GM19467 (cell line): ENCODE data around the gene RIIAD1.
"Not testable (repeated sequence)": the region's sequence is repeated elsewhere in the genome, so short reads cannot be mapped to it uniquely, and the experiment has no call there.

Experiments
- ATAC-seq: cut with Tn5 transposase; IDR thresholded peaks from one replicate; pipeline ENCODE4 v1.9.1; 2021; ENCODE audit warnings: mild to moderate bottlenecking, moderate library complexity; ENCODE audit not compliant: unreplicated experiment

RIIAD1 gene

DNA sequence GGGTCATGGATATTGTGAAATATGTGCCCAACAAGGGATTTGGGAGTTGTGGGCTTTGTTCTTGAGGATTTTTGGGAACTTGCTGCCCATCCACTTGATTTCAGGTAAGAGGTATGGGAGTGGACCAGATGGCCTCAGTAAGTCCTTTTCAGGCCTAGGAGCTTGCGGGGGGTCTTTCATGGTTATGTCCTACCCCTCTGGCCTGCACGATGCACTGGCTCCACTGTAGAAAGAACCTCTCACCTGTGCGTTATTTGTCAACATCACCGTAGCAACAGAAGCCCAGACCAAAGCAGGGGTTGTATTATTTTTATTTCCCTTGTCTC lies 8.6 kb downstream of the RIIAD1 start:
- no peak for ATAC-seq

GRCh38 chr1:151733126-151733525 lies 11.8 kb downstream of the RIIAD1 start:
- ATAC-seq = no peak

DNA sequence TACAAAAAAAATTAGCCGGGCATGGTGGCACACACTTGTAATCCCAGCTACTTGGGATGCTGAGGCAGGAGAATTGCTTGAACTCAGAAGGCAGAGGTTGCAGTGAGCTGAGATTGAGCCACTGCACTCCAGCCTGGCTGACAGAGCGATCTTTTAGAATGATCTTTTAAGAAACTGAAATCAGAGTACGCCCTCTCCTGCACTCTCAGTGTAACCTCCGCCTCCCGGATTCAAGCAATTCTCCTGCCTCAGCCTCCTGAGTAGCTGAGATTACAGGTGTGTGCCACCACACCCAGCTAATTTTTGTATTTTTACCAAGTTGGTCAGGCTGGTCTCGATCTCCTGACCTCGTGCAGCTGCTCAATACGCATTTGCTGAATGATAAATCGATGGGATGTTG lies 12.7 kb downstream of the RIIAD1 start:
- ATAC-seq = not testable (repeated sequence)

GRCh38 chr1:151737026-151737425 lies 15.7 kb downstream of the RIIAD1 start:
- no peak for ATAC-seq

DNA sequence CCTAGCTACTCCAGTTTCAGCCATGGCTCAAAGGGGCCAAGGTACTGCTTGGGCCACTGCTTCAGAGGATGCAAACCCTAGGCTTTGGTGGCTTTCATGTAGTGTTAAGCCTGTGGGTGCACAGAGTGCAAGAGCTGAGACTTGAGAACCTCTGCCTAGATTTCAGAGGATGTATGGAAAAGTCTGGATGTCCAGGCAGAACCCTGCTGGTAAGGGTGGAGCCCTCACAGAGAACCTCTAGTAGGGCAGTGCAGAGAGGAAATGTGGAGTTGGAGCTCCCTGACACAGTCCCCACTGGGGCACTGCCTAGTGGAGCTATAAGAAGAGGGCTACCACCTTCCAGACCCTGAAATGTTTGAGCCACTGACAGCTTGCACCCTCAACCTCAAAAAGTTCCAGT lies 16.2 kb downstream of the RIIAD1 start:
- ATAC-seq = no peak

GRCh38 chr1:151739590-151740355 lies 18.5 kb downstream of the RIIAD1 start:
- no peak for ATAC-seq

DNA sequence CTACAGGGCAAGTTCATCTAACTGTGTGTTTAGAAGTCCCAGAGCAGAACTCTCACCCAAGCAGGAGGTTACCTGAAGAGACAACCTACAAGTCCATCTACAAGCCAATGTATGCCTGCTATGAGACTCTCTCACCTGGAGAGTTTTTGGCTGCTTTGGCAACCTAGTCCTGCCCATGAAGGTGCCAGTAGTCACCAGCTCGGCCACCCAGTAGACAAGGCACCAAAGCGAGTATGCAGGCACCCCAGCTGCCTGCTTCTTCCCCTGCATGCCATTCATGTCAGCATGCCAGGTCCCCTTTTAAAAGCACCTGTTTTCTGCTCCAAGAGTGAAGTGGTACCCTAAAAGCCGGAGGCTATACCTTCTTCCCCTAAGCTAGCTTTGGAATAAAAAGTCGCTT lies 20.2 kb downstream of the RIIAD1 start:
- ATAC-seq = no peak

DNA sequence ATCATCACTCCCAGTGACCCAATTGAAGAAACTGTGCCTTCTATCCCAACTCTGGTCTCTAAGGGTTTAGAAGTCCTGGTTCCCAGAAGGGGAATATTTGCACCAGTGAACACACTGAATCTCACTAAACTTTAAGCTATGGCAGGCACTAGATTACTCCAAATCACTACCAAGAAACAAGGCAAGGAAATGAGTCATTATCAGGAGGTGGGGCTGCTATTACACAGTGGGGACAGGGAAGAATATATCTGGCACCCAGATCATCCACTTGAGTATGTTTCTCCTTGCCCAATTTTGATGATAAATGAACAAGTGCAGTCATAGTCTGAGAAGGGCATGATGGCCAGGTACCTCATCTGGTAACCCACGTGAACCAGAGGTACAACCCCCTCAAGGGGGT lies 35.0 kb downstream of the RIIAD1 start:
- no peak for ATAC-seq

DNA sequence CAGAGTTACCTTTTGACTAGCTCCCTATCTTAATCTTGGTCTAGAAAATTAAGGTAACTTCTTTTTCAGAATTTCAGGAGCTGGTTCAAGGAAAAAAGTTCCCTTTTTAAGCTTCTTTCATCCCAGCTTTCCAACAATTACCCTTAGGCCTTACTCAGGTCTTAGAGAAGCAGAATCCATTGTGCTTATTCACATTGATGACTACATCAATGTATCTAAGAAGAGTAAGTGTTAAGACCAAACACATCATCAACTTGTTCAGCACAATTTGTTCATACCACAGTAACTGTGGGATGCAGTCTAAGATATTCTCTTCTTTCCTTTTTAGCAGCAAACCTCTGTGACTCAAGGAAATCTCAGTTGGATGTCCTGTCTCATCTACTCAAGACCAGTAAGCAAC lies 37.9 kb downstream of the RIIAD1 start:
- ATAC-seq = no peak

GRCh38 chr1:151760597-151761385 lies 39.5 kb downstream of the RIIAD1 start:
- no peak for ATAC-seq

GRCh38 chr1:151762941-151763921 lies 41.9 kb downstream of the RIIAD1 start, which contains the start of gene MRPL9:
Gene MRPL9 (minus strand): TSS chr1:151763496. CDS start chr1:151763479, 17 bp downstream.
- ATAC-seq = peak; percentile 93

- no peak for ATAC-seq
Measured at GRCh38 chr1:151763990-151764389, 42.7 kb downstream of the RIIAD1 start.

DNA sequence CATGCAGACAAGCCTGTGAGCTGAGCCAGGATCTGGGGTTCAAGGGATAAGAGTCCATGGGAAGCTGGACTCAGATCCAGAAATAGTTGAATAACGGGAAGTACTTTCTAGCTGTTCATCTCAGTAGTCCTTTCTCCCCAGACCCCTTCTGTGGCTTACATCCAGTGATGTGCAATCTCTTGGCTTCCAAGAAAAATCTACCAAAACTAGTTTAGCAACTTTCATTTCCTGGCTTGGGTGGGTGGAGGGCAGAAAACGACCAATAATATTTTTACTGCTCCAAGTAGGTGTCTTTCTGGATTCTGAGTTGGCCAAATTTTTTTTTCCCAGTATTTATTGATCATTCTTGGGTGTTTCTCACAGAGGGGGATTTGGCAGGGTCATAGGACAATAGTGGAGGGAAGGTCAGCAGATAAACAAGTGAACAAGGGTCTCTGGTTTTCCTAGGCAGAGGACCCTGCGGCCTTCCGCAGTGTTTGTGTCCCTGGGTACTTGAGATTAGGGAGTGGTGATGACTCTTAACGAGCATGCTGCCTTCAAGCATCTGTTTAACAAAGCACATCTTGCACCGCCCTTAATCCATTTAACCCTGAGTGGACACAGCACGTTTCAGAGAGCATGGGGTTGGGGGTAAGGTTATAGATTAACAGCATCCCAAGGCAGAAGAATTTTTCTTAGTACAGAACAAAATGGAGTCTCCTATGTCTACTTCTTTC lies 47.2 kb downstream of the RIIAD1 start:
- not testable (repeated sequence) for ATAC-seq

- not testable (repeated sequence) for ATAC-seq
Measured at GRCh38 chr1:151769270-151769669, 47.9 kb downstream of the RIIAD1 start.

DNA sequence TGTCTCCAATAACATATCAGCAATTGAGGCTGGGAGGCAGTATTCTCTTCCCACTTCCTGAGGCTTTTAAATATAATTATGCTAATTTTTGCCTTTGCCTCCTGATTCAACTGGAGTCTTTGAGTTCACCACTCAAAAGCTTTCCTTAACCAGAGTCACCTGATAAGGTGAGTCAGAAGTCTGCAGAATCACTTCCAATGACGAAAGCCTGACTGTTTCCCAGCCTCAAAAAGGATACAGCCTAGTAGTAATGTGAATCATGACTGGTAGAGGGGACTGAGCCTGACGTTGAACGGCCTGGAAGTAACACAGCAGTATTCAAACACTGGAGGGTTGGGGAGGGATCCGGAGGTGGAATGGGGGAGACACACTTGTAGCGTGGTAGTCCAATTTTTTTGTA lies 52.4 kb downstream of the RIIAD1 start:
- no peak for ATAC-seq

DNA sequence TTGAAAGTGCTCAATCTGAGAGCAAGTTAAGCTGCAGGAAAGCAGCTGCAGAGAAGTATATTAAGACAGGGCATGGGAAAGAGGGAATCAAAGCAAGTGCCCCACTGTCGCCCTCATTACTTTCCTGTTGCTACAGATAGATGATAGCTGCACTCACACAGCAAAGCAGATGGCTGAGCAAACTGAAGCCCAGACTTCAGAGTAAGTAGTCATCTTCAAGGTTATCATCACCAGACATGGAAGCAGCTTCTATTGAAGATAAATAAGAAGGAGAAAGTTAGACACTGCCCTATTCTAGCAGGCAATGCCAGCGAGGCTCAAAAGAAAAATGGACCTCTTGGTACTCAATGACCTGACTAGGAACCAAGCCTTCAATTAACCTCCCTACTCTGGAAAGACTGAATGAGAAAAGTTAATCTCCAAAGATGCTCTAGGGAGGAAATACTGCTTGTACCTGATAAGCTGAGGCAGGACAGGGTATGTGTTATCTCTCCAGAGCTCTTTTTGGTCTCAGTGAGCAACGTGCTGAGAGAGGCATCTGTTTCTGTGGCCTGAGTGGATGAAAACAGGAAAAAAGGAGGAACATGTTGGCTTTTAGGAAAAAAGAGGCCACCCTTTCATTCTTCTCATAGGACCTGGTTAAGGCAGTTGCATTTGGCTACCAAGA lies 53.1 kb downstream of the RIIAD1 start:
- no peak for ATAC-seq

GRCh38 chr1:151775894-151776664 lies 54.8 kb downstream of the RIIAD1 start:
- ATAC-seq = no peak

DNA sequence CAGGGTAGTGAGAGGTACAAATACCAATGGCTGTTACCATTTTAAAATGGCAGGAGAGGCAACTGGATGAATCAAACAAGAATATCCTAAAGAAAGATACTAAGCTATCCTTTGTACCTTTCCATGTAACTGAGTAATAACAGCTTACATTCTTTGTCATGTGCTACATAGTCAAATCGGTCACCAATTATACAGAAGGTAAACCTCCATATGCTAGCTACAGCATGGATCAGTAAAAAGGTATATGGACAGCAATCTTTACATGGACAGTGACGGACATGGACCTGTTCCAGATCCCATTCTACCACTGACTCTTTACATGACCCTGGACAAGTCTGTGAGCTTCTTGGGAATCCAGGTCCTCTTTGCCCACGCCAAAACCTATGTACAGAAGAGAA lies 55.3 kb downstream of the RIIAD1 start:
- no peak for ATAC-seq

DNA sequence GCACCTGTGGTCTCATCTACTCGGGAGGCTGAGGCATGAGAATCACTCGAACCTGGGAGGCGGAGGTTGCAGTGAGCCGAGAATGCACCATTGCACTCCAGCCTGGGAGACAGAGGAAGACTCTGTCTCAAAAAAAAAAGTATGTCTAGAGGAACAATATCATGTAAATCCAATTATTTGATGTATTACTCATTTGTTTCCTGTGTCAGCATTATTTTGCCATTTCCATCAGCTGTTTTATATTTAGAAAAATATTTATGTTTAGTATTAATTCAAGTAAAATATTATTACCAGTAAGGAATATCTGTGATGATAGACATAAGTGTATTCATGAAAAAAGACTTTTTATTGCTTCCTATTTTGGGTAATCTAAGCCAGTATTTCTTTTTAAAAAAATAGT lies 56.0 kb downstream of the RIIAD1 start:
- ATAC-seq = no peak
